HG02840 (cell line): ENCODE measurements around the gene INSR.
A peak's percentile ranks its signal among the peaks of the same experiment; 100 is the strongest.
"Not testable (repeated sequence)": the region's sequence is repeated elsewhere in the genome, so short reads cannot be mapped to it uniquely, and the experiment has no call there.

Source experiments
- ATAC-seq: cut with Tn5 transposase; IDR thresholded peaks from one replicate; pipeline ENCODE4 v1.9.1; 2021; ENCODE audit warnings: mild to moderate bottlenecking, moderate library complexity, moderate number of reproducible peaks; ENCODE audit not compliant: unreplicated experiment, low FRiP score

The INSR gene

DNA sequence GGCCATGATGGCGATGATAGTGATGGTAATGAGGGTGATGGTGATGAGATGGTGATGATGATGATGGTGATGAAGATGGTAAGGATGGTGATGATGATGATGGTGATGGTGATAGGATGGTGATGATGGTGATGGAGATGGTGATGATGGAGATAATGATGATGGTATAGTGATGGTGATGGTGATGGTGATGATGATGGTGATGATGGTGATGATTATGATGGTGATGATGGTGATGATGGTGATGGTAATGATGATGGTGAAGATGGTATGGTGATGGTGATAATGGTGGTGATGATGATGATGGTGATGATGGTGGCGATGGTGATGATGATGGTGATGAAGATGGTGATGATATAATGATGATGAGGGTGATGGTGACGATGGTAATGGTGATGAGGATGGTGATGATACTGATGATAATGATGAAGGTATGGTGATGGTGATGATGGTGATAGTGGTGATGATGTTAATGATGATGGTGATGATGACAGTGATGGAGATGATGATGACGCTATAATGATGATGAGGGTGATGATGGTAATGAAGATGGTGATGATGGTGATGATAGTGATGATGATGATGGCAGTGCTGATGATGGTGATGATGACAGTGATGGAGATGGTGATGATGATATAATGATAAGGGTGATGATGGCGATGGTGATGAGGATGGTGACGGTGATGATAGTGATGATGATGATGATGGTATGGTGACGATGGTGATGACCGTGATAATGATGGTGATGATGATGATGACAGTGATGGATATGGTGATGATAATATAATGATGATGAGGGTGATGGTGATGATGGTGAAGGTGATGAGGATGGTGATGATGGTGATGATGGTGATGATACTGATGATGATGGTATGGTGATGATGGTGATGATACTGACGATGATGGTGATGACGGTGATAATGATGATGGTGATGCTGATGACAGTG lies 187.2 kb downstream of the INSR start:
- ATAC-seq, result no peak

- no peak for ATAC-seq
Measured at GRCh38 chr19:7104747-7105447, 189.3 kb downstream of the INSR start.

DNA sequence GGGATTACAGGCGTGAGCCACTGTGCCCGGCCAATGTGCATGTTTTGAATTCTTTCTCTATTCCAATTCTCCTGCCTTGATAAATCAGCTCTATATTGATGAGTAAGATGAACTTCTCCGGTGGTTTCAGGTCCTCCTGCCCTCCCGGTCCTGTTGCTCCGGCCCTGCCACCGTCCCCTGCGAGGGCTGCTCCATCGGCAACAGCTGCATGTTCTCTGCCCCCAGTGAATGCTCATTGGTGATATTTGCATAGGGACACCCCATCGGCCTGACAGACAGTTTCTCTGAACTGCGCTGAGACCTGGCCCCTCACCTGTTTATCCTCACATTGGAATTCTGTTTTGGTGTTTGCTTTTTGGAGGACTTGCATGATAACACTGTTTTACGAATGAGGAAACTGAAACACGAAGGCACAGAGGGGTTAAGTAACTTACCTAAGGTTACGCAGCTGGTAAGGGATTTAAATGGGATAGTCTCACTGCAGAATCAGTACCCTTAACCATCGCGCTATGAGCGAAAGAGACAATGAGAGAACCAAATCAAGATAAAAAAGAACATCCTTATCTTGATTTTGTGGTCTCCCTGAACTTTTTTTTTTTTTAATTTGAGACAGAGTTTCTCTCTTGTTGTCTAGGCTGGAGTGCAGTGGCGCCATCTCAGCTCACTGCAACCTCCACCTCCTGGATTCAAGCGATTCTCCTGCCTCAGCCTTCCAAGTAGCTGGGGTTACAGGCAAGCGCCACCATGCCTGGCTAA lies 192.5 kb downstream of the INSR start:
- no peak for ATAC-seq

DNA sequence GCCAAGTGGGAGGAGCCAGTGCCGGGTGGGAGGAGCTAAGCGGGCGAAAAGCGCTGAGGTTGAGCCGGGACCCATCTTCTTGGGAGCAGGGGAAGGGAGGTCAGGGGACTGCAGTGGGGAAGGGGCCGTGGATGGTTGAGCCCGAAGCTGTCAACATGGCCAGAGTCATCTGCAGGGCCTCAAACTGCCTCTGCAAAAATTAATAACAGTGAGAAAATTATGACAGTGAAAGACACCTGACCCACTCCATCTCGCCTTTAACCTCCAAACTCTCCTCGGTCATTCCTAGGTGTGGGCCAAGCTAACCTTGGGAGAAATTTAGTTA lies 194.7 kb downstream of the INSR start:
- ATAC-seq, result no peak

DNA sequence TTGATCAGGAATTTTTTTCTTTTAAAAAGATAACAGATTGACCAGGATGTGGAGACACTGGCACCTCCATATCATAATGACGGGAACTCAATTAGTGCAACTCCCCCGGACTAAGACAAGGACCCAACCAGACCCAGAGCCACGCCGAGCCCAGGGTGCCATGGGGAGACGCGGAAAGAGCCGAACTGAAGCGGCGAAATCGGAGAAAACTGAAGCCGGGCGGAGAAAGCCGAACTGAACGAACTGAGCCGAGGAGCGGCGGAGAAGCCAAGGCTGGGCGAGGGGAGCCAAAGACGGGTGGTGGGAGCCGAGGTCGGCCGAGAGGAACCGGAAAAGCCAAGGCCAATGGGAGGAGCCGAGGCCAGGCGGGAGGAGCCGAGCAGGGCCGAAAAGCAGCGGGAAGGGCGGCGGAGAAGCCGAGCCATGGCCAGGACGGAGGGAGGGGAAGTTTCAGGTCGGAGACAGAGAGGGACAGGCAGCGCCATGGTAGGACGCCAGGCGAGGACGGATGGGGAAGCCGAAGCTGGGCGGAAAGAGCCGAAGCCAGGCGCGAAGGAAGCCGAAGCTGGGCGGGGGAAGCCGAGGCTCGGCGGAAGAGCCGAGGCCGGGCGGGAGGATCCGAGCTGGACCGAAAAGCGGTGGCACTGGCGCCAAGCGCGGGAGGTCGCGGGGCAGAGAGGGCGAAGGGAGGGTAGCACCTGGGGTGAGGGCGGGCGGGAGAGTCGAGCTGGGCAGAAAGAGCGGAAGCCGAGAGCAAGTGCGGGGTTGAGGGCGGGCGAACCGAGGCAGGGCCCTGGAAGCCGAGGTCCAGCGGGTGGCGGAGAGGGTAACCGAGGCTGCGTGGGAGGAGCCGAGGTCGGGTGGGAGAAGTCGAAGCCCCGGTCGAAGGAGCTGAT lies 195.3 kb downstream of the INSR start:
- peak; percentile 86 for ATAC-seq

DNA sequence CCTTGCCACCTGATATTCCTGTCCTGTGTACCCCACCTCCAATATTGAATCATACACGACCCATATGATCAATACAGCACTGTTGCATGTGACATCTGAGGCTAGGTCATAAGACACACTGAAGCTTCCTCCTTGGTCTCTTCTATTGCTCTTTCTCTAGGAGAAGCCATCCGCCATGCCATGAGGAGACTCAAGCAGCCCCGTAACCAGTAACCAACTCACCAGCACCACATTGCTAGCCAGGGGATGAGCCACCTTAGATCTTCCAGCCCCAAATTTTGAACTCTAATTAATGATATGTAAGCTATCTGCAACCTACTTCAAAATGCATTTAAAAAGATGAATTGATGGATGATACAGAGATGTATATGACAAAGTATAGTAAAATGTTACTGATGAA lies 196.1 kb downstream of the INSR start:
- ATAC-seq, result no peak

DNA sequence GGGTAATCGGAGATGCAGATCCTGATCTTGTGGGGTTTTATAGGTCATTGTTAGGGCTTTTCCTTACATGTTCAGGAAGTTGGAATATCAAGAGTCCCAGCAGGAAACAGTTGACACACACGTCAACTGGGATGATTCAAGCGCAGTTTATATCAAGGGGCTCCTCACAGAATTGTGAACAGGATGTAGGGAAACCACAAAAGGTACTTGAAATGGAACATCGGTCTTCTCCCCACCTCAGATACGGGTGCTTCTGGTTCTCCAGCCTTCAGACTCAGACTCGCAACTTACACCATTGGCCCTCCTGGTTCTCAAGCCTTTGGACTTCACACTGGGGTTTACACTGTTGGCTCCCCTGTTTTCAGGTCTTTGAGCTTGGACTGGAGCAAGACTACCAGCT lies 205.2 kb downstream of the INSR start:
- ATAC-seq, result no peak

DNA sequence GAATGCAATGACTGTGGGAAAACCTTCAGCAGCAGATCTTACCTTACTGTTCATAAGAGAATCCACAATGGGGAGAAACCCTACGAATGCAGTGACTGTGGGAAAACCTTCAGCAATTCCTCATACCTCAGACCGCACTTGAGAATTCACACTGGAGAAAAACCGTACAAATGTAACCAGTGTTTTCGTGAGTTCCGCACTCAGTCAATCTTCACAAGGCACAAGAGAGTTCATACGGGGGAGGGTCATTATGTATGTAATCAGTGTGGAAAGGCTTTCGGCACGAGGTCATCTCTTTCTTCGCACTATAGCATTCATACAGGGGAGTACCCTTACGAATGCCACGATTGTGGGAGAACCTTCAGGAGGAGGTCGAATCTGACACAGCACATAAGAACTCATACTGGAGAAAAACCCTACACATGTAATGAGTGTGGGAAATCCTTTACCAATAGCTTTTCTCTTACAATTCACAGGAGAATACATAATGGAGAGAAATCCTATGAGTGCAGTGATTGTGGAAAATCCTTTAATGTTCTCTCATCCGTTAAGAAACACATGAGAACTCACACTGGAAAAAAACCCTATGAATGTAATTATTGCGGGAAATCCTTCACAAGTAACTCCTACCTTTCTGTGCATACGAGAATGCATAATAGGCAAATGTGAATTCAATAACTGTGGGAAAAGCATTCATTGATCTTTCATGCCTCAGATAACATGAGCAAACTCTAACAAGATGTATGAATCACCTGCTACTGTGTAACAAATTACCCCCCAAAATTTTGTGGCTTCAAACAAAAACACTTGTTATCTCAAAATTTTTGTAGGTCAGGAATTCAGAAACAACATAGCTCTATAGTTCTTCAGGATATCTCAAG lies 210.9 kb downstream of the INSR start:
- no peak for ATAC-seq

DNA sequence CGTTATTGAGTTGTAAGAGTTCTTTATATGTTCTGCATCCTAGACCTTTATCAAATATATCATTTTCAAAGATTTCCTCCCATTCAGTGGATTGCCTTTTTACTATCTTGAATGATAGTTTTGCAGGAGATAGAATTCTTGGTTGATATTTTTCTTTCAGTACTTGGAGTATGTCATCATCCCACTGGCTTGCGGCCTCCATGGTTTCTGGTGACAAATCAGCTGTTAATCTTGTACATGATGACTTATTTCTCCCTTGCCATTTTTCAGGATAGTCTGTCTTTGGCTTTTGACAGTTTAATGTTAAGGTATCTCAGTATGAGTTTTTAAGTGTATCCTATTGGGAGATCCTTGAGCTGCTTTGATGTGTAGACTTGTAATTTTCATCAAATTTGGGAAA lies 216.2 kb downstream of the INSR start:
- no peak for ATAC-seq

DNA sequence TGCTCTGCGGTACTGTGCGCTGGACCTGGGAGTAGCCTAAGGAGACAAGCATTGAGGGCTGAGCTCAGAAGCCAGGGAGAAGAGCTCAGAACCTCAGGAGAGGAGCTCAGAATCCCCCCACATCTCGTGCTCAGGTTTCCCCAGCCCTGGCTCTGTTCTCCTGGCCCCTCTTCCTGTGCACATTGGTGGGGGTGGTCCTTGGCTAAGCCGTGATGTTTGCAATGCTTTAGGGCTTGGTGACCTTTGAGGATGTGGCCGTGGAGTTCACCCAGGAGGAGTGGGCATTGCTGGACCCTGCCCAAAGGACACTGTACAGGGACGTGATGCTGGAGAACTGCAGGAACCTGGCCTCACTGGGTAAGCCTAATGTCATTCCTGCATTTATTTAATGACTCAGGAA lies 218.1 kb downstream of the INSR start:
- ATAC-seq, result no peak

GRCh38 chr19:7074705-7075282 lies 219.4 kb downstream of the INSR start:
- no peak for ATAC-seq

- no peak for ATAC-seq
Measured at GRCh38 chr19:7072541-7072940, 221.7 kb downstream of the INSR start.

- ATAC-seq, result peak; percentile 18
Measured at GRCh38 chr19:7069904-7070226, 224.3 kb downstream of the INSR start.

DNA sequence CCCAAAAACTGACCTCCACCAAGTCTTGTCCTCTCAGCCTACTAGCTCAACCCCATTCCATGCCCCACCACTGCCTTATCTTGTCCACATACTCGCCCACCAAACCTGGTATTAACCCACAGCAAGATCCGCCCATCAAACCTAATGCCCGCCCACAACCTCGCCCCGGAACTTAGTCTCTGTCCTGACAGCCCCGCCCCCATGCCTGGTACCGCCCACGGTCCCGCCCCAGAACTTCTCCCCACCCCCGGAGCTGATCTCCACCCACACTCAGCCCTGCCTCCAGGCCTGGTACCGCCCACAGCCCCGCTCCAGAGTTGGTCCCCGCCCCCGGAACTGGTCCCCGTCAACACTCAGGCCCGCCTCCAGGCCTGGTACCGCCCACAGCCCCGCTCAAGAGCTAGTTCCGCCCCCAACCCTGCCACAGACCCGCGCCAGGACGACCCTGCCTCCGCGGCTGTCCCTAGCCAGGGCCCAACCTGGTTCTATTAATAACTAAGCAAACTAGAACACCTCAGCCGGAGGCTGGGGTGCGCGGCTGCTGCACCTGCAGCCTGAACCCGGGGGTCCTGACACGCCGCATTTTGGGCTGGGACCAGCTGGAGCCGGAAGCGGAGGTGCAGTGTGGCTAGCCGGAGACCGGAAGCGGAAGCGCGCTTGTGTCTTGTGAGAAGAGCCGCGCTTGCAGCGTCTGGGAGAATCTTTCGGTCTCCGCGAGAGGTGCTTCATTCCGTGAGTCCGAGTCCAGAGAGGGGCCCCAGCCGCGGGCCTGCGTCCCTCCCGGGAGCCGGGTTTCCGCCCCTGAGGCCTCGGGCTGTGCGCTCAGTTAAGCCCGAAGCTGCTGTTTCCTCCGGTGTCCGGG lies 224.9 kb downstream of the INSR start, which contains the start of gene ZNF557:
Gene ZNF557 (plus strand): TSS at position 662 of the 862 bp plus-strand sequence. CDS start 5,372 bp downstream, outside the sequence.
- peak; percentile 92 for ATAC-seq

- ATAC-seq, result no peak
Measured at GRCh38 chr19:7068599-7068998, 225.6 kb downstream of the INSR start.

- ATAC-seq, result no peak
Measured at GRCh38 chr19:7067716-7068115, 226.5 kb downstream of the INSR start.

DNA sequence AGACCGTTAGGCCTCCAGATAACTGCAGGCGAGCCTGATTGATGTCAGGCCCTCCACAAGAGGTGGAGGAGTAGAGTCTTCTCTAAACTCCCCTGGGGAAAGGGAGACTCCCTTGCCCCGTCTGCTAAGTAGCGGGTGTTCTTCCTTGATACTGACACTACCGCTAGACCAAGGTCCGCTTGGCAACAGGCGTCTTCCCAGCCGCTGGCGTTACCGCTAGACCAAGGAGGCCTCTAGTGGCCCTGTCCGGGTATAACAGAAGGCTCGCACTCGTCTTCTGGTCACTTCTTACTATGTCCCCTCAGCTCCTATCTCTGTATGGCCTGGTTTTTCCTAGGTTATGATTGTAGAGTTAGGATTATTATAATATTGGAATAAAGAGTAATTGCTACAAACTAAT lies 227.1 kb downstream of the INSR start:
- not testable (repeated sequence) for ATAC-seq
